NCI-H1930 (cell line): ENCODE results near the gene CASP5.
"Not testable (repeated sequence)": the region's sequence is repeated elsewhere in the genome, so short reads cannot be mapped to it uniquely, and the experiment has no call there.

Source experiments
- DNase-seq, 2 experiments: peaks; one replicate each; lab custom pipeline; 2025; lab: John Stamatoyannopoulos, UW

The CASP5 gene

DNA sequence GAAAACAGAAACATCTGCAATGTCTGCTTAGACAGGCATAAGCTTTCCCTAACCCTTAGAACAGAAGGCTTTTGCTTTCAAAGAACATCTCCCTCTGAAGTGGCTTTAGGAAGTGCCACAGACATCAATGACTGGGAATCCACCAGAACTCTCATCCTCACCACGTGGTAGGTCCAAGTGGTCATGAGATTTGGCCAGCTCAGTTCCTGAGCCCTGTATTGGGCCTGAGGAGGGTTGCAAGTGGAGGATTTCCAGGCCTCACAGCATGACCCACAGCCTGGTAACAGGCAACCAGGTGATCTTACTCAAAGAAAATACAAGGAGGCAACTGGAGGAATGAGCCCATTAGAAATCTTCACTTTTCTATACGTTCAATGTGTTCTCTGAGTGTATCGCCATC lies 10.4 kb upstream of the CASP5 start:
- no peak for DNase-seq

GRCh38 chr11:105032495-105032894 lies 9.5 kb upstream of the CASP5 start:
- no peak for DNase-seq

- no peak for DNase-seq
These were observed 4.7 kb upstream of the CASP5 start for GRCh38 chr11:105027678-105028077.

DNA sequence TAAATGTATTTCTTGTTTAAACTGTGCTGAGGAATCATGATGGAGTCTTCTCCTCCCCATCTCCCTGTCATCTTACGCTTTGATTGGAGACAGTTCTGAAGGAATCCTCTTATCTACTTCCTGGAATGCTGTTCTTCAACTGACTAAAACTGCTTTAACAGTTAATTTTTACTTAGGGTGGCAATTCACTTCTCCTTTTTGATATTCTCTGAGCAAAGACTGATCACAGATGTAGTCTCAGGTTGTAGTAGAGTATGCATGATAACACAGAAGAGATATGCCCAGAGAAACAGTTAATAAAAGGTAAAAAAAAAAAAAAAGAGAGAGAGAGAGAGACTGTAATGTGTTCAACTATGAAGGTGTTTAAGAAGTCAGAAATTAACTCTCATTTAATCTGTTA lies 1.4 kb upstream of the CASP5 start:
- DNase-seq, result no peak

DNA sequence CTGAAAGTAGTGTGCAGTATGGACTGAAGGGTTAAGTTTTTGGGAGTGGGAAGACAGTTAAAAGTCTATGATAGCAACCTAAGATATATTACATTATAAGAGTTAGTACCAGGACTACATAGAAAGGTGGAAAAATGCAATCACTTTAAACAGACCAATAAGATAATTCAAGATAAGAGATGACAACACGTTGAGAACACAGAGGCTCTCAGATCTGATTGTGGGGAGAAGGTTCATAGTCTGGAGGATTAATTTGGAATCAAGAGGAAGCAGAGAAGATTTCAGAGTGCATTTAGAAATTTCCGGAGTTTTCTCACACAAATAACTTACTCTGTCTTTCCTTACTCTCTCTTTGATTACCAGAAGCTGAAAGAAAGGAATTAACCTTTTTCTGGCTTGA lies 441 bp downstream of the CASP5 start:
- DNase-seq, result no peak

DNA sequence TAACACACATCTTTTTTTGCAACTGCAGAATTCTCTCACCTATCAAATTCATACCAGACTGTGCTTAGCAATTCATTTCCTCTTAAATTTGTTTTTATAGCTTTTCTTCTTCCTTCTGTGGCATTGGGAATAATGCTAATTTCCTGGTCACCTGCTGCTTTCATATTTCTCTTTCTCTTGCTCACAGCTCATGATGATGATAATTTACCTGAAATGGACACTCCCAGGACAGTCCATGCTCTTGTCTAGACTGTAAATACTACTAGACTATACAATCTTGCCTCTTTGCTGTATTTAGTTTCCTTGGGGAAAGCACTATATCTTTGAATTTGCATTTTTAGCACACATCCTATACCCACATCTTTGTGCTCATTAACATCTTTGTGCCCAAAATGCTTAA lies 15.5 kb downstream of the CASP5 start:
- DNase-seq, result no peak

GRCh38 chr11:105005451-105005845 lies 17.5 kb downstream of the CASP5 start:
- no peak for DNase-seq

DNA sequence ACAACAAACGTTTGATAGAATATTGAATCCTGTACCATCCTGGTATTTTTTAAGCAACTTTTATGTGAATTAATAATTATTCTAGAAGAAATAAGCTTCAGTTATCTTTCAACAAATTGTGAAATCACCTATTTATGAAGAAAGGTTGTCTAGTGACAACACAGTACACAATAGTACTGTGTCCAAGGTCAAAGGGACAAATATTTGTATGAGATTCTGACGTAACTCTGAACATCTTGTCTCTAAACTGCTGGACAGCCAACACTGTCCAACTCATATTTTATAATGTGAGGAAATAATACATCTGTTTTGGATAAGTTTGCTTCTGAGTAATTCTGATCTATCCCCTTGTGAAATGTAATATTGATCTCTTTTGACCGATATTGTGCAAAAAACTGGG lies 18.9 kb downstream of the CASP5 start:
- no peak for DNase-seq

DNA sequence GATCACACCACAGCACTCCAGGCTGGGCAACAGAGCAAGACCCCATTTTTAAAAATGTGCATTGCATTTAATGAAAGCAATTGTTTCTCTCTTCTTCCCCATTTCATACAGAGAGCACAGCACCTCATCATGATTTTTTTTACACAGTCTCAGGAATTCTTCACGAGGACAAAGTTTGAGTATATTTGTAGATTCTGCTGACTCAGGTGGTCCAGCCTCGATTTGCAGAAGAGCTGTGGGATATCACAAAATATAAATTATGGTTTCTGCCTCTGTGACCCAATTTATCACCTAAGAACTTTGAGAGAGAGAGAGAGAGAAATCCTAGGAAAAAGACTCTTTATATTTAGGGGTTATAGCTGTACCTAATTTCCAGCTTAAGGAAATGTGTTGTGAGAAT lies 19.8 kb downstream of the CASP5 start:
- DNase-seq, result no peak

GRCh38 chr11:105000797-105001196 lies 22.2 kb downstream of the CASP5 start:
- no peak for DNase-seq

DNA sequence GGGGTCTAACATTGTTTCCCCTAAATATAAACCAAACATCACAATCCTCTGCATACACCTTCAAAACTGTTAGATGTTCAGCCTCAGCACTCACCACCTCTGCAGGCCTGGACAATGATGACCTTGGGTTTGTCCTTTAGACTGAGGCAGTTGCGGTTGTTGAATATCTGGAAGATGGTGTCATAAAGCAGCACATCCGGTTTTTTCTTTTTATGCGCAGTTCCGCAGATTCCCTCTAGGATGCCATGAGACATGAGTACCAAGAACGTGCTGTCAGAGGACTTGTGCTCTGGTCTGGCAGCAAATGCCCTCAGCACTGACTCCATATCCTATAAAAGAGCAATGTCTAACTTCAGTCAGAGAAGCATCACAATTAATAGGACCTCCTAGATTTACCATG lies 22.8 kb downstream of the CASP5 start:
- no peak for DNase-seq

GRCh38 chr11:104999721-105000120 lies 23.2 kb downstream of the CASP5 start:
- DNase-seq, result no peak

- DNase-seq, result no peak
These were observed 25.7 kb downstream of the CASP5 start for GRCh38 chr11:104997288-104997687.

- peak; percentile 43 to 50 for DNase-seq
These were observed 28.0 kb downstream of the CASP5 start for GRCh38 chr11:104995001-104995408.

DNA sequence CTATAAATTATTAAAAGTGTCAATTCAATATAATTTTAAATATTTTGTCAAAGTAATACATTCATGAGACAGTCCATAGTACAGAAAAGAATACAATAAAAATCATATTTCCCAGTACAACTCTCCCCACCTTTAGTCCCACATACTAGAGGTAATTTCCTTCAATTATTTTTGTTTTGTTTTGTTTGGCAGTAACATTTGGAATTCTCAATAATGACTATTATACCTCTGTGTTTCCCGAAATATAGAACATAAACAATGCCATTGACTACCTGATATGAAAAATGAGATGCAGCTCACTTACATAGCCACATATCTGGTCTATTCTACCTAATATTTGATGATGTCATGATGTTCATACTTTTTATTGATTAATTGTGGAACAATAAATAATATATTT lies 30.2 kb downstream of the CASP5 start:
- DNase-seq, result no peak

- no peak for DNase-seq
These were observed 31.0 kb downstream of the CASP5 start for GRCh38 chr11:104991994-104992393.

GRCh38 chr11:104984808-104985207 lies 38.2 kb downstream of the CASP5 start:
- DNase-seq, result no peak

GRCh38 chr11:104979839-104980238 lies 43.1 kb downstream of the CASP5 start:
- DNase-seq, result no peak

- no peak for DNase-seq
These were observed 49.4 kb downstream of the CASP5 start for GRCh38 chr11:104973616-104974015.

GRCh38 chr11:104972924-104973323 lies 50.0 kb downstream of the CASP5 start:
- not testable (repeated sequence) for DNase-seq

- DNase-seq, result no peak
These were observed 52.2 kb downstream of the CASP5 start for GRCh38 chr11:104970756-104971155.

DNA sequence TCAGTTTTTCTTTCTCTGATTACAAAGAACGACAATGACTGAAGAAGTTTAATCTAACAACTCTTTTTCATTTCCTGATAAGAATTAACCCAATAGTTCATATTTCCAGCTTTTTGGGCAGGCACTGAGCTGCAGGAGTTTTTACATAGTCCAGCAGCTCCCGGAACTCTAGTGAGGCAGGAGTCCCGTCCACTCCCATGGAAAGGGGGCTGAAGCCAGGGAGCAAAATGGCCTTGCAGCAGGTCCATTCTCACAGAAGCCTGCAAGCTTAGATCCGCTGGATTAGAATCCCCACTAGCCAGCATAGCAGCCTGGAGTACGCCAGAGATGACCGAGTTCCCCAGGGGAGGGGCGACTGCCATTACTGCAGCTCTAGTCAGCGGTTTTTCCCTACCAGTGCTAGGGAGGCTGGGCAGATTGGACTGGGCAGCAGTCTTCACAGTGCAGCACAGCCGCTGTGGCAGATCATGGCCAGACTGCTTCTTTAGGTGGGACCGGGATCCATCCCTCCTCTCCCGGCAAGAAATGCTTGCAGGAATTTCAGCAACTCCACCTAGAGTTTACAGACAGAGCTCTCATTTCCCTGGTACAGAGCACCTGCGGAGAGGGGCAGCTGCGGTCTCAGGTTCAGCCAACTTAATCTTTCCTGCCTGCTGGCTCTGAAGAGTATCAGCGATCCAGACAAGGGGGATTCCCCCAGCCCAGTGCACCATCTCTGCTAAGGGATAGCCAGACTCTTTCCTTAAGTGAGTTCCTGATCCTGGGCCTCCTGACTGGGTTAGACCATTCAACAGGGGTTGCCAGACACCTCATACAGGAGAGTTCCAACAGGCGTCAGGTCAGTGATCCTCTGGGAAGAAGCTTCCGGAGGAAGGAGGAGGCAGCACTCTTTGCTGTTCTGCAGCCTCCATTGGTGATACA lies 53.9 kb downstream of the CASP5 start:
- DNase-seq, result no peak

DNA sequence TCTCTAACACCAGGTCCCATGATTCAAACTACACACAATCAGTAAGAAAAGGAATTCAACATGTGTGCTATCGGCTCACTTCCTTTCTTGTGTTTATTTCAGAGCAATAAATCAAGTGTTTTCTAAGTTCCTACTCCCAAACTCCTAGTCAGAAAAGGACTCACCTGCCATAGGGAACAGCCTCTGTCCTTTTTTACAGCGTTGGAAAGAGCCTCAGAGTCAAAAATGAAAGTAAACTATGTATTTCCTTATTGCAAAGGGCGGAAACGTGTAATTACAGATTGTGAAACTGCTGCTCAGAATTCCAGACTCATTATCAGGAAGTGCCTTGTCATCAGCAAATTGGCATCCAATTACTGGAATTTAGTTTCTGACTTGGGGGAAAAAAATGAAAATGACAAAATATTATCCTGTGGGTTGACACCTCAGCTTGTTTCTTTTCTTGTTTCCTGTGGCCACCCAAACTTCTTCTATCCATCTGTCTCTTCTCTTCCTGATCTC lies 54.6 kb downstream of the CASP5 start, which contains the start of gene CASP4:
CASP4 (minus strand) TSS at position 220 of the 501 bp plus-strand sequence; CDS start at position 171, 49 bp downstream.
- no peak for DNase-seq
